GM12875 (cell line): ENCODE results near the gene SEMA3C.

Experiments
- H3K4me3 ChIP-seq: one replicate; pipeline ENCODE4 v1.5.1; 2011; ENCODE audit warnings: low read depth, low read length, control low read depth
- TF ChIP-seq, protein P1 (sequence below): IDR thresholded peaks from 2 replicates; pipeline ENCODE4 v1.5.1; 2011; ENCODE audit warnings: low read depth, mild to moderate bottlenecking, control low read depth, inconsistent platforms, low read length, moderate library complexity, borderline replicate concordance; ENCODE audit not compliant: insufficient read depth

SEMA3C gene

GRCh38 chr7:80733333-80733915 is 185.4 kb downstream of the SEMA3C start:
- H3K4me3 ChIP-seq: no peak overlapping the region
- TF ChIP-seq, protein P1, sequence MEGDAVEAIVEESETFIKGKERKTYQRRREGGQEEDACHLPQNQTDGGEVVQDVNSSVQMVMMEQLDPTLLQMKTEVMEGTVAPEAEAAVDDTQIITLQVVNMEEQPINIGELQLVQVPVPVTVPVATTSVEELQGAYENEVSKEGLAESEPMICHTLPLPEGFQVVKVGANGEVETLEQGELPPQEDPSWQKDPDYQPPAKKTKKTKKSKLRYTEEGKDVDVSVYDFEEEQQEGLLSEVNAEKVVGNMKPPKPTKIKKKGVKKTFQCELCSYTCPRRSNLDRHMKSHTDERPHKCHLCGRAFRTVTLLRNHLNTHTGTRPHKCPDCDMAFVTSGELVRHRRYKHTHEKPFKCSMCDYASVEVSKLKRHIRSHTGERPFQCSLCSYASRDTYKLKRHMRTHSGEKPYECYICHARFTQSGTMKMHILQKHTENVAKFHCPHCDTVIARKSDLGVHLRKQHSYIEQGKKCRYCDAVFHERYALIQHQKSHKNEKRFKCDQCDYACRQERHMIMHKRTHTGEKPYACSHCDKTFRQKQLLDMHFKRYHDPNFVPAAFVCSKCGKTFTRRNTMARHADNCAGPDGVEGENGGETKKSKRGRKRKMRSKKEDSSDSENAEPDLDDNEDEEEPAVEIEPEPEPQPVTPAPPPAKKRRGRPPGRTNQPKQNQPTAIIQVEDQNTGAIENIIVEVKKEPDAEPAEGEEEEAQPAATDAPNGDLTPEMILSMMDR: no peak

DNA sequence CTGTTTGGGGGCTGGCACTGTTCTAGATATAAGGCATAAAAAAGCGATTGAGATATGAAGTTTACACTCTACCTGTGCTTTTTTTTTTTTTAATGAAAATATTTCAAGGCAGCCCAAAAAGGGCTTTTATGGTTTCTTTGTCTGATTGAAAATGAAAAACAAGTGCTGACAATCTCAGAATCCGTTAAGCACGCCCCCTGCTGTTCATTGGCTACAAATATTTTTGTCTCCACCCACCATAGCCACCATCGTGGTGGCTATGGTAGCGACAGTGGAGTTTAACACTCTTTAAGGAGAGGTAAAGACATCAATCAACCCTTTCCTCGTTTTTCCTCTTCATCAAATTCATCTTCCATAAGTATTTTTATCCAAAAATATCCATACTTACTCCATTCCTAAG is 186.2 kb downstream of the SEMA3C start:
- TF ChIP-seq, protein P1: no peak
- H3K4me3 ChIP-seq: no peak overlapping the region

DNA sequence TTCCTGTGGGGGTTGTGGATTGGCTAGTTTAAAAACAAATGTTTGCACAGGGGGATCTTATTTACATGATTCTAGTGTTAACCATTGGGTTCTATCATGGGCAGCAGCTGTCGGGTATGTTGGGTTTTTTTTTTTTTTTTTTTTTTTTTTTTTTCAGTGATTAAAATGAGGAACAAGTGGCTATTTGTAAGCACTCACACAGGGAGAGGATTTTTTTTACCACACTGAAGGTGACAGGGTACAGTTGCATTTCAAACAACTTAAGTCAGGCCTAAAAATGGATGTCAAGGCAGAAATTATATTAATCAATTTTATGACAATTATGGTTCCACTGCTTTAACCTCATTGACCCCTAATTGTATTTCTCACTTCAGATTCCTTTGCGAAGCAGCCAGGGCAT is 187.6 kb downstream of the SEMA3C start:
- TF ChIP-seq, protein P1: no peak
- H3K4me3 ChIP-seq: no peak overlapping the region

DNA sequence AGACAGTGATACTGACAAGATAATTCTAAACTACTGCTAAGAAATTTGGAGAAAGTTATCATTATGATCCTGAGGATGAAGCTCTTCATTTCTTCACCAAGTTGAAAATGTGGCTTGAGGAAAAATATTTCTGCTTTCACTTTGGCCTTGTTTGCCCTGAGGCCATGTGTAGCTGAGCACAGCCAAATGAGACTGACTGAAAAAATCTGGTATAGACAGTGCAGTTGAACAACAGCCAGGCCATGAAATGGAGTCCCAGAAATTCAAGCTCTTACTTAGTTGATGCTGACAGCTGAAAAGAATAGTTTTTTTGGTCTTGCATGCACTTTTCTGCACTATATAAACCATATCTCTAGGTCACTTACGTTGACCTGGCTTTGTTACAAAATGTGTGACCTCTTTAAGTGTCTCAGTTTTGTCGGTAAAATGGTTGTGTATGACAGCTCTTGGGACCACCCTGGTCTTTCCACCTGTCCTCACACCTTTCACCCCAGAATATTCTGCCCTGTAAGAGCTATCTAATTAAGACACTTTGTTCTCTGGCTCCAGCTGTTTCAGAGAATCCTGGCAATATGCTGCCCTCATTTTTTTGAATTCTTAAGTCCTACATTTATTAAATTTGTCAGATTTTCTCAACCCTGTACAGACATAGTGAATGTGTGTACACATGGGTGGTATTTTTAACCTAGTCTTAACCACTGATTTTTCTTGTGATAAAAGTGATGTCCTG is 189.1 kb downstream of the SEMA3C start:
- H3K4me3 ChIP-seq: no peak overlapping the region
- TF ChIP-seq, protein P1: no peak

GRCh38 chr7:80726666-80727065 is 192.2 kb downstream of the SEMA3C start:
- no peak overlapping the region for H3K4me3 ChIP-seq

GRCh38 chr7:80725181-80725611 is 193.7 kb downstream of the SEMA3C start:
- TF ChIP-seq, protein P1: no peak

More at GRCh38 chr7:80726666-80727065, 192.2 kb downstream of the SEMA3C start:
- TF ChIP-seq, protein P1: no peak

More at GRCh38 chr7:80725181-80725611, 193.7 kb downstream of the SEMA3C start:
- H3K4me3 ChIP-seq: no peak overlapping the region
